Heart right ventricle (tissue), 16 donors: ENCODE results near the gene TRMU. TPM values are rescaled to one million over a fixed set of nuclear protein-coding genes. Genes with fewer than 3 reads are reported as not detected.
A peak's percentile ranks its signal among the peaks of the same experiment; 100 is the strongest.

ENCODE experiments used
- ATAC-seq, 8 donors: fragments of 200-7000 bp; cut with Tn5 transposase; one replicate each; pipeline ENCODE4 v1.9.1; 2020; ENCODE audit warnings: mild to moderate bottlenecking in 8 of 8, moderate library complexity in 8 of 8, moderate number of reproducible peaks in 1 of 8
- DNase-seq, 2 donors: peaks; one replicate each; pipeline ENCODE4 v3.0.0-alpha.2; 2020
- H3K27ac ChIP-seq, 10 donors: fragments of 200-600 bp; sonication (generic) in 2 of 10; one replicate each; pipeline versions ENCODE4 v1.5.0 to v1.8.0; 2020 to 2022; ENCODE audit warnings: mild to moderate bottlenecking in 3 of 10
- H3K27me3 ChIP-seq, 7 donors: fragments of 200-600 bp; one replicate each; pipeline ENCODE4 v1.8.0; 2021 to 2022; ENCODE audit warnings: mild to moderate bottlenecking in 2 of 7
- H3K36me3 ChIP-seq, 9 donors: fragments of 200-600 bp; sonication (generic) in 1 of 9; one replicate each; pipeline versions ENCODE4 v1.5.0 to v1.8.0; 2020 to 2022; ENCODE audit warnings: mild to moderate bottlenecking in 2 of 9
- H3K4me1 ChIP-seq, 9 donors: fragments of 200-600 bp; sonication (generic) in 1 of 9; one replicate each; pipeline versions ENCODE4 v1.5.0 to v1.8.0; 2020 to 2022; ENCODE audit warnings: mild to moderate bottlenecking in 4 of 9
- H3K4me3 ChIP-seq, 10 donors: fragments of 200-600 bp; sonication (generic) in 2 of 10; one replicate each; pipeline versions ENCODE4 v1.5.0 to v1.8.0; 2020 to 2022; ENCODE audit warnings: mild to moderate bottlenecking in 7 of 10, moderate library complexity in 2 of 10
- H3K9me3 ChIP-seq, 11 donors: fragments of 200-600 bp in 10 of 11; sonication (generic) in 2 of 11; one replicate each; pipeline versions ENCODE4 v1.5.0 to v1.8.0; 2013 to 2022; ENCODE audit warnings: mild to moderate bottlenecking in 2 of 11, control low read depth in 1 of 11, moderate library complexity in 1 of 11
- CTCF ChIP-seq, 9 donors: fragments of 200-600 bp; sonication (generic) in 2 of 9; IDR thresholded peaks; one replicate each; pipeline versions ENCODE4 v1.5.0 to v1.8.0; 2021 to 2022; ENCODE audit warnings: antibody characterized with exemption in 9 of 9, mild to moderate bottlenecking in 5 of 9, moderate library complexity in 1 of 9
- WGBS, 2 donors: extraction: QIAGEN DNeasy Blood & Tissue Kit; methylation state at CpG; one replicate each; pipeline ENCODE4 v1.1.7; 2013; ENCODE audit warnings: inconsistent platforms in 1 of 2; 5-methylcytosine and 5-hydroxymethylcytosine counted together
- intact Hi-C, 10 donors: fragments of 100-400 bp; cut with DNase I; formaldehyde crosslinking; loops; one replicate each; pipeline versions ENCODE4 v1.11.1 to v1.14.2; 2022
- polyA plus RNA-seq, 2 donors: library from polyadenylated mRNA; stranded (reverse); fragments of 200-250 nt; gene quantifications; one replicate each; pipeline ENCODE4 v1.2.3, GENCODE V29; 2013
- total RNA-seq, 10 donors: library from RNA; stranded (reverse); fragmentation: NEBNext Ultra II Directional in 3 of 10; extraction: Animal tissue kit (Norgen Biotek cat#: 25700) in 3 of 10; gene quantifications; one replicate each; pipeline versions ENCODE4 v1.2.1 to v1.2.4, GENCODE V29; 2021 to 2023
- donor health status: Arrhythmogenic right ventricular cardiomyopathy.
- donor health status: ischemic (EF 13 %, LVEDD 7.1; RV severe dilation, severe dysfunction).
- donor health status: healthy with polysubstance abuse.
- donor health status: DM: no; HTN: yes; CAD: no.
- donor health status: DM: no; HTN: no; CAD: no.
- donor health status: ischemic (EF 25% LVEDD 6.9; RV normal size, moderate dysfunction).
- donor health status: ischemic (EF 25% LVEDD 5.7; RV mildly dilated, moderate dysfunction).
- donor health status: healthy.
- donor health status: DM: yes; HTN: yes; CAD: no.
- donor health status: Ischemic cardiomyopathy.
- donor health status: ischemic (EF 35%, LVEDD 5.7; RV mildly dilated, moderate dysfunction).
- donor health status: nonischemic (EF 11% LVEDD 7.7; RV severe dilation, severe dysfunction).
- donor health status: DM: yes; HTN: yes; CAD: no.
- donor health status: PGD.
- donor health status: ischemic (EF 29% LVEDD 5.4; RV normal size, mild dysfunction).
- donor health status: nonischemic (EF 23%, LVEDD 6.1; RV moderate dilation, normal function).

Gene TRMU
- total and polyA plus RNA-seq, 12 donors, result 22.1 to 80.5 (median 31.1) TPM

- no peak overlapping the region for H3K4me3 ChIP-seq
- peaks cover 0 to 23% (median 6%) of the 10 kb centered on the region in 7 donors for H3K27me3 ChIP-seq
- WGBS, 2 donors, result 84 to 85% methylated on average over 31 of the region's 31 CpGs
- no peaks in the 10 kb centered on the region for H3K36me3 ChIP-seq
- no peaks in the 10 kb centered on the region for H3K9me3 ChIP-seq
- H3K4me1 ChIP-seq, result no peaks in the 10 kb centered on the region
- DNase-seq (peak in 1 of 2 donors; percentile 11), ATAC-seq (no peak)
- intact Hi-C loops, result loop anchor here in 6 of 10 donors (2.0 to 5.0 kb wide), 2 partner anchors 173 to 174 kb away; no protein-coding TSS in a partner anchor
- TF ChIP-seq CTCF (IDR thresholded peaks at IDR 0.05), result no peak
- H3K27ac ChIP-seq, result no peak overlapping the region
These were observed 33.6 kb downstream of the TRMU start for GRCh38 chr22:46368871-46369715.

- intact Hi-C loops, result loop anchor here in 6 of 10 donors (2.0 to 5.0 kb wide), 2 partner anchors 172 to 173 kb away; no protein-coding TSS in a partner anchor
- DNase-seq (peak in 1 of 2 donors; percentile 8), ATAC-seq (no peak)
- TF ChIP-seq CTCF (IDR thresholded peaks at IDR 0.05), result no peak
- Histone ChIP-seq H3K4me3 (no peak overlapping the region), H3K4me1 (no peaks in the 10 kb centered on the region), H3K27me3 (peaks cover 0 to 31% (median 8%) of the 10 kb centered on the region in 7 donors), H3K36me3 (no peaks in the 10 kb centered on the region), H3K27ac (no peak overlapping the region), H3K9me3 (no peaks in the 10 kb centered on the region)
- WGBS, 2 donors, result 80 to 87% methylated on average over 25 of the region's 25 CpGs
These were observed 34.4 kb downstream of the TRMU start for GRCh38 chr22:46369716-46370583.

DNA sequence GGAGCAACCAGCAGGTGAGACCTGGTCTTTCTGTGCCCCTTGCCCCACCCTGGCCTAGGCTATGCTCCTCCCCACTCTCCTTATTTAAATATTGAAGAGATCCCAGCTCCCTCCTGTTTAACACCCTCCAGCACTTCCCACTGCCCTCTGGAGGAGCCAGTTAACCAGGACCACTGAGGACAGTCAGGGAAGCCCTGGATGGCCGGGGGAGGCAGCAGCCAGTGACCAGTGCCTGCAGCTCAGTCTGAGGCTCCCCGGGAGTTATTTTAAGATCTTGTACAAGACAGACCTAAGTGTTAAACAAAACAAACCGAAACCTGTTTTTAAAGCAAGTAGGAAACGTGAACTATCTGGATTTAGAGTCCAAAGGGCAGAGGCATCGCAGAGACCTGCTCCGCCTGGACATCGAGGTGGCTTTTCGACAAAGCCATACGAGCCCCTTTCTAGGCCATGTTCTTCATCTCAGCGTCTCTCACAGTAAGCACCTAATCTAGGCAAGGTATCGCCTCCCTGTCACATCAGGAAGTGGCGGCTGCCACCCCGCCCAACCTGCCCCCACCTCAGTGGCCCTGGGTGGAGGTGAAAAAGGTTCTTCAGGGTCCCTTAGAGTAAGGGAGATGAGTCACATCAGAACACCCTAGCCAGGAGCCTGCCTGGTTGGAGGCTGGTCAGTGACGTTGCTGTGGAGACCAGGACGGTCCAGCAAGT, 35.2 kb downstream of the TRMU start:
- DNase-seq (peak in 1 of 2 donors; percentile 6), ATAC-seq (no peak)
- H3K27ac ChIP-seq, result no peak overlapping the region
- TF ChIP-seq CTCF (IDR thresholded peaks at IDR 0.05), result no peak
- 77 to 80% methylated on average over 15 of the region's 15 CpGs for WGBS, 2 donors
- peaks cover 0 to 5% (median 0%) of the 10 kb centered on the region in 11 donors for H3K9me3 ChIP-seq
- H3K4me1 ChIP-seq, result no peaks in the 10 kb centered on the region
- H3K36me3 ChIP-seq, result no peaks in the 10 kb centered on the region
- H3K27me3 ChIP-seq, result peaks cover 0 to 31% (median 6%) of the 10 kb centered on the region in 7 donors
- no peak overlapping the region for H3K4me3 ChIP-seq
- intact Hi-C loops, result no loop called here
